RWPE2 (cell line): Measurements from ENCODE around the gene GRAMD2B.
A peak's percentile ranks its signal among the peaks of the same experiment; 100 is the strongest.

Experiments
- ATAC-seq: fragments of 200-7000 bp; cut with Tn5 transposase; 3 replicates; pipeline ENCODE4 v1.9.1; 2021; ENCODE audit warnings: low read depth
- DNase-seq: peaks from one replicate; pipeline ENCODE4 v3.0.0-alpha.2; 2020; ENCODE audit warnings: low spot score
- H3K27ac ChIP-seq: fragments of 450-650 bp; 2 replicates; pipeline ENCODE4 v1.5.1; 2017; ENCODE audit warnings: mild to moderate bottlenecking; ENCODE audit not compliant: poor library complexity, severe bottlenecking
- H3K27me3 ChIP-seq: fragments of 250-450 bp; sonication (Bioruptor Pico); 2 replicates; pipeline ENCODE4 v1.5.1; 2021; ENCODE audit warnings: mild to moderate bottlenecking, moderate library complexity; ENCODE audit not compliant: insufficient read depth, poor library complexity, severe bottlenecking
- H3K36me3 ChIP-seq: fragments of 250-450 bp; sonication (Bioruptor Pico); 2 replicates; pipeline ENCODE4 v1.5.1; 2020; ENCODE audit warnings: low read depth, mild to moderate bottlenecking, moderate library complexity
- H3K4me1 ChIP-seq: fragments of 250-450 bp; sonication (Bioruptor Pico); 2 replicates; pipeline ENCODE4 v1.5.1; 2021; ENCODE audit warnings: mild to moderate bottlenecking, moderate library complexity; ENCODE audit not compliant: insufficient read depth, poor library complexity, severe bottlenecking
- H3K4me3 ChIP-seq: fragments of 250-450 bp; sonication (Bioruptor Pico); 2 replicates; pipeline ENCODE4 v1.5.1; 2021; ENCODE audit warnings: mild to moderate bottlenecking, moderate library complexity; ENCODE audit not compliant: severe bottlenecking
- H3K9me3 ChIP-seq: fragments of 250-450 bp; sonication (Bioruptor Pico); 2 replicates; pipeline ENCODE4 v1.5.1; 2021; ENCODE audit warnings: mild to moderate bottlenecking, moderate library complexity; ENCODE audit not compliant: severe bottlenecking
- TF ChIP-seq, protein P1 (sequence below): fragments of 450-650 bp; IDR thresholded peaks from one replicate; pipeline ENCODE4 v1.5.1; 2017; ENCODE audit warnings: mild to moderate bottlenecking, moderate library complexity; ENCODE audit not compliant: poor library complexity, severe bottlenecking

Gene GRAMD2B

DNA sequence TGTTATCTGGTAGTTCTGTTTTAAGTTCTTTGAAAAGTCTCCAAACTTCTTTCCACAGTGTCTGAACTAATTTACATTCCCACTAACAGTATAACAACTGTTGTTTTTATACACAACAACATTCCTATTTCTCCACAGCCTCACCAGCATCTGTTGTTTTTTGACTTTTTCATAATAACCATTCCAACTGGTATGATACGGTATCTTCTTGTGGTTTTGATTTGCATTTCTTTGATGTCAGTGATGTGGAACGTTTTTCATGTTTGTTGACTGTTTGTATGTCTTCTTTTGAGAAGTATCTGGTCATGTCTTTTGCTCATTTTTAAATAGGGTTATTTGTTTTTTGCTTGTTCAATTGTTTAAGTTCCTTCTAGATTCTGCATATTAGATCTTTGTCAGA, 12.6 kb upstream of the GRAMD2B start:
- H3K27ac ChIP-seq = no peak overlapping the region
- no peaks in the 10 kb centered on the region for H3K9me3 ChIP-seq
- DNase-seq = no peak
- H3K4me1 ChIP-seq = no peaks in the 10 kb centered on the region
- ATAC-seq = no peak
- no peaks in the 10 kb centered on the region for H3K36me3 ChIP-seq
- no peak overlapping the region for H3K4me3 ChIP-seq
- H3K27me3 ChIP-seq = no peaks in the 10 kb centered on the region
- TF ChIP-seq, protein P1, sequence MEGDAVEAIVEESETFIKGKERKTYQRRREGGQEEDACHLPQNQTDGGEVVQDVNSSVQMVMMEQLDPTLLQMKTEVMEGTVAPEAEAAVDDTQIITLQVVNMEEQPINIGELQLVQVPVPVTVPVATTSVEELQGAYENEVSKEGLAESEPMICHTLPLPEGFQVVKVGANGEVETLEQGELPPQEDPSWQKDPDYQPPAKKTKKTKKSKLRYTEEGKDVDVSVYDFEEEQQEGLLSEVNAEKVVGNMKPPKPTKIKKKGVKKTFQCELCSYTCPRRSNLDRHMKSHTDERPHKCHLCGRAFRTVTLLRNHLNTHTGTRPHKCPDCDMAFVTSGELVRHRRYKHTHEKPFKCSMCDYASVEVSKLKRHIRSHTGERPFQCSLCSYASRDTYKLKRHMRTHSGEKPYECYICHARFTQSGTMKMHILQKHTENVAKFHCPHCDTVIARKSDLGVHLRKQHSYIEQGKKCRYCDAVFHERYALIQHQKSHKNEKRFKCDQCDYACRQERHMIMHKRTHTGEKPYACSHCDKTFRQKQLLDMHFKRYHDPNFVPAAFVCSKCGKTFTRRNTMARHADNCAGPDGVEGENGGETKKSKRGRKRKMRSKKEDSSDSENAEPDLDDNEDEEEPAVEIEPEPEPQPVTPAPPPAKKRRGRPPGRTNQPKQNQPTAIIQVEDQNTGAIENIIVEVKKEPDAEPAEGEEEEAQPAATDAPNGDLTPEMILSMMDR = no peak

DNA sequence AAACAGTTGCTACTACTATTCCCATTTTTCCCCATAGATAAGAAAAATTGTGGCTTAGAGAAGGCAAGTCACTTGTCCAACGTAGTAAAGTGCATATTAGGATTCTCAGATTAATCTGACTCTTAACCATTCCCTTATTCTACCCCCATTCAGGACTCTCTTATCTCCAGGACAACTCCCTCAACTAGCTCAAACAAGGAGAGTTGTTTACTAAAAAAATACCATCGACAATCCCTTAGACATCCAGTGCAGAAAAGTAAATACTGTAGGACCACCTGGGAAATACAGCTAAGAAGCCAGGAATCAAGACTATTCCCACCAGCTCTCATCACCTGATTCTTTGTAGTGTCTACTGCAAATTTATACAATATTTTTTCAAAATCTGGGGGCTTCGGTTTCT, 9.4 kb upstream of the GRAMD2B start:
- H3K9me3 ChIP-seq = no peaks in the 10 kb centered on the region
- ATAC-seq = no peak

DNA sequence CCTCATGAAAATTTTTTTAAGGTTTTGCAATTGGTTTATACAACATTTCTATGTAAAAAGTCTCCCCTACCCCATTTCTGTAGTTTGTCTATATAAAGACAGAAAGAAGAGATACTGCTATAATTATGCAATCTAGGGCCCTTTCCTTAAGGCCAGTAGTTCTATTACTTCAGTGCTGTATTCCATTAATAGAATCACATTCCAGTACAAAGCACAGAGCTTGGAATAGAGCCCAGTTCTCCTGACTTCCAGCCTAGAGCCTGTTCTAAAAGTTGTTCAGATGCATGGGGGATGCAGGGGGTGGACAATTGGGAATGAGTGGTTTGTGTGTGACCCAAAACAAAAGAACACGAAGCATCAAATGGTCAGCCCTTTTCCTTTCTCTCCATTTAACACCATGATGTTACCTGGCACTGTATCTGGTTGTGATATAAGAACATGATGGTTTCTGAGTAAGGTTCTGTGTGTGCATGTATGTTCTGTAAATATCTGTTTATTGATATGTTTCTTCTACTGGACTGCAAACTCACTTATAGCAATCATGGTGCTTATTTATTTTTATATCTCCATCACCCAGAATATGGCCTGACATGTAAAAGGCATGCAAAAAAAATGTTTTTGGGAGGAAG, 8.2 kb upstream of the GRAMD2B start:
- no peak overlapping the region for H3K4me3 ChIP-seq
- ATAC-seq = peak; percentile 65; the same call in 2 of the 3 replicates
- no peak overlapping the region for H3K27ac ChIP-seq
- no peaks in the 10 kb centered on the region for H3K9me3 ChIP-seq
- no peaks in the 10 kb centered on the region for H3K27me3 ChIP-seq
- TF ChIP-seq, protein P1 = no peak
- no peak for DNase-seq
- no peaks in the 10 kb centered on the region for H3K36me3 ChIP-seq
- H3K4me1 ChIP-seq = no peaks in the 10 kb centered on the region

More for the DNA sequence above, 9.4 kb upstream of the GRAMD2B start:
- no peak for DNase-seq
- H3K36me3 ChIP-seq = no peaks in the 10 kb centered on the region
- no peaks in the 10 kb centered on the region for H3K27me3 ChIP-seq
- no peak overlapping the region for H3K27ac ChIP-seq
- H3K4me1 ChIP-seq = no peaks in the 10 kb centered on the region
- H3K4me3 ChIP-seq = no peak overlapping the region
- TF ChIP-seq, protein P1 = no peak

DNA sequence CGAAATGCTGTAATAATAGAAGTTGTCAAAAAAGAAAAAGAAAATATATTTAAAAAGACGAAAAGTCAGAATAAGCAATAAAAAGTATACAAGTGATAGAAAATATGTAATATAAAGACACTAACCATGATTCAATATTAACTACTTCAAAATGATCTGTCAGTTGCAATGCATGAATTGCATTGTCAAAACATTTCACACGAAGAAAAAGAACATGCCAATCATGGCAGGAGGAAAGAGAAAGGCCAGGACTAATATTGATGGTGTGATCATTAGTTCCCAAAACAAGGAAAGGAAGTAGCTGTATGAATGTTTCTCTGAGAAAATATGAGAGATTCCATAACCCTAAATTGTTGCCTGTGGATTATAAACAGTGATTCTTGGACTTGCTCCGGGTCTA, 7.4 kb upstream of the GRAMD2B start:
- no peak for DNase-seq
- TF ChIP-seq, protein P1 = no peak

DNA sequence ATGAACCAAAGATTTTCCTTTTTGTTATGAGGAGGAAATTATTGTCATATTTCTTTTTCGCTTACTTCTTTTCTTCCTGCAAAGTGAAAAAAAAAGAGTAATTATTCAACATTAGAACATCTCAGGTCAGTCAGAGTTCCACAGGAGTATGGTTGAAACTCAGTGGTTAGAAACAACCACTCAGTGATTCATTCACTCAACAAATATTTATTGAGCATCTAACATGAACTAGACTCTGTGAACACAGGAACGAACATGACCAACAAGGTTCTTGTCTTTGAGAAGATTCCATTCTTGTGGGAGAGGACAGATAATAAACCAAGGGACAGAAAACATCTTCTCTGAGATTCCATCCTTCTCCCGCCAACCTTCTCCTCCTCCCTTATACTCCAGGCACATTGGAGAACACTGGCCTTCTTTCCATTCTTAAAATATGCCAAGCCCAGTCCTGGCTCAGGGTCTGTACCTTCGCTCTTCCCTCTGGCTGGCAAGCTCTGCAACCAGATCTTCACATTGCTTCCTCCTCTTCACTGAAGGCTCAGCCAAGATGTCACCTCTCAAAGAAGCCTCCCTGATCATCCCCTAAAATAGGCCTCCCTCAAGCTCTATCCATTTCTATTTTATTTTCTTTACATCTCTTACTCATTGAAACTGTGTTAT, 6.8 kb upstream of the GRAMD2B start:
- Histone ChIP-seq H3K4me3 (no peak overlapping the region), H3K27me3 (no peaks in the 10 kb centered on the region), H3K9me3 (no peaks in the 10 kb centered on the region), H3K36me3 (no peaks in the 10 kb centered on the region), H3K4me1 (no peaks in the 10 kb centered on the region), H3K27ac (no peak overlapping the region)
- no peak for ATAC-seq
- TF ChIP-seq, protein P1 = no peak
- no peak for DNase-seq

More for the DNA sequence above, 7.4 kb upstream of the GRAMD2B start:
- Histone ChIP-seq H3K4me3 (no peak overlapping the region), H3K27me3 (no peaks in the 10 kb centered on the region), H3K9me3 (no peaks in the 10 kb centered on the region), H3K36me3 (no peaks in the 10 kb centered on the region), H3K4me1 (no peaks in the 10 kb centered on the region), H3K27ac (no peak overlapping the region)
- no peak for ATAC-seq
